ENCODE data around the gene BTBD9.

DNA sequence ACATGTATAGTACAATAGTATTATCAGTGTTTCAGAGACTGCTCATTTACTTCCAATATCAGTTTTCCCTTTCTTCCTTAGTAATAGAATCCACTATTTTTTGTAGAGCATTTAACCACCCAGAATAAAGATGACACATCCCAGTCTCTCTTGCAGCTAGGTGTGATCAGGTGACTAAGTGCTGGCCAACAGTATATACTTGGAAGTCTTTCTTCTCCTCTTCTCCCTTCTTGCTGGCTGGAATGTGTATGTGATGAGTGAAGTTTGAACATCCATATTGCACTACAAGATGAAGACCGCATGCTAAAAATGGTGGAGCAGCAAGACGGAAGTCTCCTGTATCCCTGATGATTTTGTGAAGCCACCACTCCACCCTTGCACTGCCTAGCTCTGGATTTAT lies 14.5 kb upstream of the BTBD9 start:
- TF ChIP-seq, protein P1, sequence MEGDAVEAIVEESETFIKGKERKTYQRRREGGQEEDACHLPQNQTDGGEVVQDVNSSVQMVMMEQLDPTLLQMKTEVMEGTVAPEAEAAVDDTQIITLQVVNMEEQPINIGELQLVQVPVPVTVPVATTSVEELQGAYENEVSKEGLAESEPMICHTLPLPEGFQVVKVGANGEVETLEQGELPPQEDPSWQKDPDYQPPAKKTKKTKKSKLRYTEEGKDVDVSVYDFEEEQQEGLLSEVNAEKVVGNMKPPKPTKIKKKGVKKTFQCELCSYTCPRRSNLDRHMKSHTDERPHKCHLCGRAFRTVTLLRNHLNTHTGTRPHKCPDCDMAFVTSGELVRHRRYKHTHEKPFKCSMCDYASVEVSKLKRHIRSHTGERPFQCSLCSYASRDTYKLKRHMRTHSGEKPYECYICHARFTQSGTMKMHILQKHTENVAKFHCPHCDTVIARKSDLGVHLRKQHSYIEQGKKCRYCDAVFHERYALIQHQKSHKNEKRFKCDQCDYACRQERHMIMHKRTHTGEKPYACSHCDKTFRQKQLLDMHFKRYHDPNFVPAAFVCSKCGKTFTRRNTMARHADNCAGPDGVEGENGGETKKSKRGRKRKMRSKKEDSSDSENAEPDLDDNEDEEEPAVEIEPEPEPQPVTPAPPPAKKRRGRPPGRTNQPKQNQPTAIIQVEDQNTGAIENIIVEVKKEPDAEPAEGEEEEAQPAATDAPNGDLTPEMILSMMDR (IDR thresholded peaks at IDR 0.05): no peak
- TF ChIP-seq POLR2AphosphoS5 (IDR thresholded peaks at IDR 0.05): no peak
